Adrenal gland (tissue), 5 donors: ENCODE measurements around the gene TMEM60.

Experiments used
- CTCF ChIP-seq, 6 experiments: fragments of 450-650 bp in 4 of 6; fragments of 200-600 bp in 2 of 6; sonication (generic) in 1 of 6; IDR thresholded peaks; 1 replicate in 5 of 6; 2 replicates in 1 of 6; pipeline versions ENCODE4 v1.5.1 to v1.8.0; 2016 to 2021; ENCODE audit warnings: antibody characterized with exemption in 6 of 6, mild to moderate bottlenecking in 2 of 6, moderate library complexity in 1 of 6
- POLR2A ChIP-seq, 2 donors: fragments of 450-650 bp; IDR thresholded peaks; one replicate each; pipeline ENCODE4 v1.6.1; 2017; ENCODE audit warnings: antibody characterized with exemption in 2 of 2, mild to moderate bottlenecking in 2 of 2, moderate library complexity in 1 of 2
- donor health status: DM: no; HTN: no; CAD: no.

- no peak for TF ChIP-seq CTCF (IDR thresholded peaks at IDR 0.05)
- TF ChIP-seq POLR2A (IDR thresholded peaks at IDR 0.05) = no peak
Observed at GRCh38 chr7:77794000-77794399, 4.2 kb downstream of the TMEM60 start.
